H1 (cell line): ENCODE data around the gene CELF4. TPM values are rescaled to one million over a fixed set of nuclear protein-coding genes. Genes with fewer than 3 reads are reported as not detected.

ENCODE experiments used
- CTCF ChIA-PET: fragments of 300-600 bp; sonication (Branson Sonifier 250); formaldehyde crosslinking; loops from one replicate; lab custom pipeline; 2021; ENCODE audit not compliant: partially characterized antibody; lab: Charles Lee
- POLR2A ChIA-PET: fragments of 300-600 bp; sonication (Branson Sonifier 250); formaldehyde crosslinking; loops from one replicate; lab custom pipeline; 2021; ENCODE audit warnings: inconsistent platforms; ENCODE audit not compliant: partially characterized antibody; lab: Charles Lee
- DNase-seq, 2 experiments: peaks; one replicate each; pipeline versions ENCODE4 v3.0.0 to v3.0.0-alpha.2; 2010 to 2022; ENCODE audit warnings: low spot score in 2 of 2, low read depth in 1 of 2, mixed read lengths in 1 of 2
- FAIRE-seq: peaks from 2 replicates; lab custom pipeline; 2011; peaks lifted over from hg19 to GRCh38; lab: Jason Lieb, UNC
- H2AFZ ChIP-seq: 2 replicates; pipeline ENCODE4 v1.8.1; 2012; ENCODE audit warnings: low read length, inconsistent platforms
- H2AK5ac ChIP-seq: 2 replicates; pipeline ENCODE4 v1.6.1; 2013; ENCODE audit warnings: low read depth, low read length
- H2BK120ac ChIP-seq: replicated peaks from 2 replicates; pipeline ENCODE3; 2013; ENCODE audit warnings: low read depth, low read length, inconsistent platforms
- H2BK12ac ChIP-seq: 2 replicates; pipeline ENCODE4 v1.6.1; 2013; ENCODE audit warnings: low read depth, low read length
- H2BK15ac ChIP-seq: 2 replicates; pipeline ENCODE4 v1.6.1; 2013; ENCODE audit warnings: low read length
- H2BK20ac ChIP-seq: 2 replicates; pipeline ENCODE4 v1.6.1; 2013; ENCODE audit warnings: low read length
- H2BK5ac ChIP-seq: 2 replicates; pipeline ENCODE4 v1.6.1; 2013; ENCODE audit warnings: low read depth, low read length
- H3K14ac ChIP-seq: 2 replicates; pipeline ENCODE4 v1.6.1; 2013; ENCODE audit warnings: inconsistent platforms; ENCODE audit not compliant: insufficient read length
- H3K18ac ChIP-seq: 2 replicates; pipeline ENCODE4 v1.6.1; 2013; ENCODE audit warnings: low read length; ENCODE audit errors: extremely low read depth
- H3K23ac ChIP-seq: 2 replicates; pipeline ENCODE4 v1.6.1; 2013; ENCODE audit warnings: inconsistent platforms; ENCODE audit not compliant: insufficient read length
- H3K23me2 ChIP-seq: 2 replicates; pipeline ENCODE4 v1.6.1; 2013; ENCODE audit warnings: low read depth, low read length
- H3K27ac ChIP-seq: 2 replicates; pipeline ENCODE4 v1.6.1; 2011; ENCODE audit warnings: low read depth, low read length, inconsistent platforms
- H3K27me3 ChIP-seq, 4 experiments: replicated peaks in 1 of 4; 1 replicate in 1 of 4; 2 replicates in 3 of 4; pipeline versions ENCODE4 v1.6.1 to v1.8.1; 2011 to 2013; ENCODE audit warnings: low read length in 3 of 4, mild to moderate bottlenecking in 3 of 4, inconsistent platforms in 2 of 4, mixed read lengths in 2 of 4, moderate library complexity in 1 of 4; ENCODE audit not compliant: control insufficient read depth in 3 of 4, insufficient read depth in 3 of 4; ENCODE audit errors: extremely low read depth in 1 of 4
- H3K36me3 ChIP-seq, 4 experiments: 2 replicates each; pipeline versions ENCODE4 v1.6.1 to v1.8.1; 2011 to 2013; ENCODE audit warnings: mild to moderate bottlenecking in 4 of 4, low read length in 3 of 4, moderate library complexity in 2 of 4, control low read depth in 1 of 4, inconsistent platforms in 1 of 4; ENCODE audit not compliant: insufficient read depth in 4 of 4, control insufficient read depth in 2 of 4
- H3K4ac ChIP-seq: replicated peaks from 2 replicates; pipeline ENCODE3; 2013; ENCODE audit warnings: low read length, low read depth, mixed read lengths, inconsistent platforms; ENCODE audit not compliant: insufficient read length
- H3K4me1 ChIP-seq, 4 experiments: replicated peaks in 1 of 4; 1 replicate in 1 of 4; 2 replicates in 3 of 4; pipeline versions ENCODE4 v1.6.1 to v1.8.1; 2011 to 2013; ENCODE audit warnings: low read length in 3 of 4, inconsistent platforms in 2 of 4, mixed read lengths in 1 of 4; ENCODE audit not compliant: insufficient read depth in 4 of 4, control insufficient read depth in 3 of 4
- H3K4me2 ChIP-seq, 2 experiments: 2 replicates each; pipeline versions ENCODE4 v1.6.1 to v1.8.1; 2011 to 2013; ENCODE audit warnings: low read depth in 2 of 2, low read length in 2 of 2, control low read depth in 1 of 2, inconsistent platforms in 1 of 2, mild to moderate bottlenecking in 1 of 2; ENCODE audit not compliant: insufficient read depth in 1 of 2
- H3K4me3 ChIP-seq, 4 experiments: fragments of 200-600, 300-600 bp in 1 of 4; sonication (generic), shearing (Covaris generic), sonication (Bioruptor Twin) in 1 of 4; 2 replicates each; pipeline versions ENCODE4 v1.5.1 to v1.8.1; 2011 to 2016; ENCODE audit warnings: low read length in 4 of 4, low read depth in 3 of 4, control low read depth in 2 of 4, inconsistent platforms in 2 of 4, mild to moderate bottlenecking in 2 of 4, mixed read lengths in 1 of 4, moderate library complexity in 1 of 4; ENCODE audit not compliant: insufficient read depth in 2 of 4; ENCODE audit errors: extremely low read depth in 1 of 4
- H3K56ac ChIP-seq: replicated peaks from 2 replicates; pipeline ENCODE3; 2013; ENCODE audit warnings: low read depth, mild to moderate bottlenecking, mixed read lengths, low read length, inconsistent platforms; ENCODE audit not compliant: insufficient read length
- H3K79me1 ChIP-seq: 2 replicates; pipeline ENCODE4 v1.6.1; 2013; ENCODE audit warnings: low read depth, low read length, control low read depth
- H3K79me2 ChIP-seq, 2 experiments: 2 replicates each; pipeline versions ENCODE4 v1.6.1 to v1.8.1; 2012 to 2013; ENCODE audit warnings: low read length in 2 of 2, mild to moderate bottlenecking in 2 of 2, inconsistent platforms in 1 of 2; ENCODE audit not compliant: insufficient read depth in 2 of 2, control insufficient read depth in 1 of 2
- H3K9ac ChIP-seq, 4 experiments: replicated peaks in 1 of 4; 1 replicate in 1 of 4; 2 replicates in 3 of 4; pipeline versions ENCODE4 v1.6.1 to v1.8.1; 2011 to 2013; ENCODE audit warnings: low read depth in 3 of 4, low read length in 3 of 4, control low read depth in 2 of 4, mild to moderate bottlenecking in 2 of 4, moderate library complexity in 2 of 4, inconsistent platforms in 1 of 4; ENCODE audit errors: extremely low read depth in 1 of 4
- H3K9me3 ChIP-seq, 2 experiments: 2 replicates each; pipeline versions ENCODE4 v1.6.1 to v1.8.1; 2012 to 2013; ENCODE audit warnings: mild to moderate bottlenecking in 2 of 2, moderate library complexity in 2 of 2, control low read depth in 1 of 2, inconsistent platforms in 1 of 2, low read depth in 1 of 2, low read length in 1 of 2, mixed read lengths in 1 of 2; ENCODE audit not compliant: insufficient read depth in 2 of 2
- H4K20me1 ChIP-seq, 2 experiments: replicated peaks in 1 of 2; 2 replicates each; pipeline versions ENCODE3 to v1.8.1; 2011 to 2013; ENCODE audit warnings: inconsistent platforms in 2 of 2, low read length in 2 of 2, mild to moderate bottlenecking in 1 of 2; ENCODE audit not compliant: insufficient read depth in 2 of 2, control insufficient read depth in 1 of 2
- H4K5ac ChIP-seq: 2 replicates; pipeline ENCODE4 v1.6.1; 2013; ENCODE audit warnings: low read length, low read depth, mixed read lengths, inconsistent platforms; ENCODE audit not compliant: insufficient read length
- H4K8ac ChIP-seq: 2 replicates; pipeline ENCODE4 v1.8.0; 2013; ENCODE audit warnings: mild to moderate bottlenecking, moderate library complexity, low read length, inconsistent platforms; ENCODE audit not compliant: insufficient read depth; ENCODE audit errors: extremely low read depth
- H4K91ac ChIP-seq: replicated peaks from 2 replicates; pipeline ENCODE3; 2013; ENCODE audit warnings: low read length, mixed read lengths, inconsistent platforms; ENCODE audit not compliant: insufficient read length
- EP300 ChIP-seq, 2 experiments: IDR thresholded peaks; 1 replicate in 1 of 2; 2 replicates in 1 of 2; pipeline ENCODE4 v1.6.1; 2011 to 2012; ENCODE audit warnings: low read depth in 2 of 2, low read length in 2 of 2, mild to moderate bottlenecking in 2 of 2, borderline replicate concordance in 1 of 2, inconsistent platforms in 1 of 2, moderate library complexity in 1 of 2
- KDM4A ChIP-seq: IDR thresholded peaks from one replicate; pipeline ENCODE4 v1.7.1; 2012; ENCODE audit warnings: low read depth, mild to moderate bottlenecking, moderate library complexity, low read length, inconsistent platforms; ENCODE audit not compliant: severe bottlenecking
- TEAD4 ChIP-seq: IDR thresholded peaks from 2 replicates; pipeline ENCODE4 v1.6.1; 2012; ENCODE audit warnings: low read depth, low read length, inconsistent platforms, mixed read lengths
- WGBS, 2 experiments: shearing (Covaris generic) in 1 of 2; methylation state at CpG; one replicate each; pipeline versions ENCODE4 v1.1.6 to v1.1.7; 2013 to 2015; ENCODE audit warnings: low lambda C conversion rate in 2 of 2, mixed read lengths in 2 of 2, inconsistent platforms in 1 of 2, low coverage in 1 of 2, missing lambda C conversion rate in 1 of 2; ENCODE audit not compliant: insufficient replicate concordance in 2 of 2, insufficient coverage in 1 of 2, insufficient read length in 1 of 2; ENCODE audit errors: extremely low coverage in 1 of 2, missing lambda C conversion rate in 1 of 2; 5-methylcytosine and 5-hydroxymethylcytosine counted together
- polyA plus RNA-seq, 7 experiments: library from polyadenylated mRNA; depleted of rRNA in 3 of 7; stranded (reverse) in 5 of 7; unstranded in 2 of 7; fragments of >200 nt in 5 of 7; fragments of 200-250 nt in 2 of 7; gene quantifications; 1 replicate in 5 of 7; 2 replicates in 1 of 7; 4 replicates in 1 of 7; pipeline versions ENCODE4 v1.2.1 to v1.2.3, GENCODE V29; 2011 to 2013; ENCODE audit warnings: missing spikeins in 2 of 7, mixed read lengths in 2 of 7
- total RNA-seq: library from RNA; stranded (reverse); fragmentation: NEBNext Ultra II Directional; extraction: Animal tissue kit (Norgen Biotek cat#: 25700); gene quantifications from 2 replicates; pipeline ENCODE4 v1.2.1, GENCODE V29; 2021

Gene CELF4
- total and polyA plus RNA-seq, 2 of the 8 experiments (the other 6 are each of a cell fraction or from before 2014, with no cell fraction given), result 1.6 to 3.4 TPM

- Histone ChIP-seq H3K4ac (no peak overlapping the region), H3K27ac (no peak overlapping the region), H2AFZ (no peak overlapping the region), H4K8ac (no peak overlapping the region), H3K23me2 (peaks cover 2% of the 10 kb centered on the region; the same call in 1 of the 2 replicates), H3K36me3 (no peaks in the 10 kb centered on the region), H3K18ac (no peak overlapping the region), H3K4me1 (peaks cover 0 to 10% (median 5%) of the 10 kb centered on the region in 4 experiments; a peak in 5 of 7 replicates), H3K79me2 (no peaks in the 10 kb centered on the region), H2BK5ac (no peak overlapping the region), H2BK12ac (no peak overlapping the region), H3K23ac (no peak overlapping the region), H3K4me2 (no peak overlapping the region), H4K5ac (no peak overlapping the region), H2BK20ac (no peak overlapping the region), H3K14ac (no peak overlapping the region), H3K79me1 (no peaks in the 10 kb centered on the region), H4K91ac (no peak overlapping the region), H3K27me3 (peaks cover 0 to 3% (median 0%) of the 10 kb centered on the region in 4 experiments; a peak in 1 of 7 replicates), H3K56ac (no peak overlapping the region), H2BK120ac (no peak overlapping the region), H3K4me3 (no peak overlapping the region), H4K20me1 (no peaks in the 10 kb centered on the region), H2AK5ac (no peak overlapping the region), H3K9me3 (no peaks in the 10 kb centered on the region), H3K9ac (no peak overlapping the region), H2BK15ac (no peak overlapping the region)
- 97% methylated on average over 8 of the region's 8 CpGs; no CpG with 5 or more reads in 1 of the 2 experiments for WGBS, 2 experiments
- POLR2A ChIA-PET, result no interaction called here
- CTCF ChIA-PET, result interaction anchor here (0.8 to 1.2 kb wide), 2 partner anchors 21 to 26 kb away, joined by 3 to 5 read pairs; no protein-coding TSS in a partner anchor
- no peak for TF ChIP-seq KDM4A
- no peak for TF ChIP-seq TEAD4
- TF ChIP-seq EP300 (IDR thresholded peaks at IDR 0.05; ENCODE audit: borderline replicate concordance in 1 of 2, low read depth in 2 of 2, low read length in 2 of 2), result no peak
- FAIRE-seq (no peak), DNase-seq (no peak)
Measured at GRCh38 chr18:37412829-37413228, 152.8 kb downstream of the CELF4 start.
